ENCODE data around the gene COL20A1.

GRCh38 chr20:63255931-63256704 is 36.9 kb upstream of the COL20A1 start:
- TF ChIP-seq CTCF (IDR thresholded peaks at IDR 0.05) (no peak), POLR2A (IDR thresholded peaks at IDR 0.05; ENCODE audit: low read depth) (no peak)

Data from esophagus muscularis mucosa (tissue), 3 donors.